Testis (tissue), 3 donors: ENCODE data around the gene AQP9. TPM values are rescaled to one million over a fixed set of nuclear protein-coding genes. Genes with fewer than 3 reads are reported as not detected.

ENCODE experiments used
- DNase-seq: peaks from one replicate; pipeline ENCODE4 v3.0.0-alpha.2; 2019
- H3K27ac ChIP-seq, 2 donors: fragments of 200-600 bp; sonication (generic); one replicate each; pipeline ENCODE4 v1.5.1; 2019
- H3K27me3 ChIP-seq: fragments of 200-600 bp; sonication (generic); one replicate; pipeline ENCODE4 v1.5.1; 2019
- H3K36me3 ChIP-seq: fragments of 200-600 bp; sonication (generic); one replicate; pipeline ENCODE4 v1.5.1; 2017; ENCODE audit warnings: low read depth; ENCODE audit errors: missing control alignments
- H3K4me1 ChIP-seq: fragments of 200-600 bp; sonication (generic); one replicate; pipeline ENCODE4 v1.5.1; 2019
- H3K4me3 ChIP-seq, 2 donors: fragments of 200-600 bp; sonication (generic); one replicate each; pipeline ENCODE4 v1.5.1; 2017 to 2019
- H3K9me3 ChIP-seq: fragments of 200-600 bp; sonication (generic); one replicate; pipeline ENCODE4 v1.5.1; 2017
- CTCF ChIP-seq, 3 experiments: fragments of 450-650 bp in 2 of 3; fragments of 200-600 bp in 1 of 3; sonication (generic) in 1 of 3; IDR thresholded peaks; one replicate each; pipeline ENCODE4 v1.5.1; 2016 to 2019; ENCODE audit warnings: antibody characterized with exemption in 3 of 3, mild to moderate bottlenecking in 2 of 3, moderate library complexity in 1 of 3
- POLR2A ChIP-seq: fragments of 450-650 bp; IDR thresholded peaks from one replicate; pipeline ENCODE4 v1.6.1; 2017; ENCODE audit warnings: antibody characterized with exemption, mild to moderate bottlenecking, moderate library complexity
- WGBS, 2 donors: methylation state at CpG; one replicate each; pipeline ENCODE4 v1.1.5; 2018; 5-methylcytosine and 5-hydroxymethylcytosine counted together
- intact Hi-C: fragments of 100-400 bp; cut with DNase I; formaldehyde crosslinking; loops from one replicate; pipeline ENCODE4 v1.15.1; 2023; ENCODE audit warnings: low total_unique reads
- polyA plus RNA-seq: library from polyadenylated mRNA; stranded (reverse); fragments of 350-450 nt; fragmentation: Illumina TruSeq; extraction: RNeasy Lipid Tissue Mini Kit (QIAGEN cat#74804); gene quantifications from one replicate; pipeline ENCODE4 v1.2.3, GENCODE V29; 2014; ENCODE audit warnings: low read depth, low replicate concordance; ENCODE audit not compliant: insufficient read depth
- total RNA-seq, 2 donors: library from RNA; depleted of rRNA; stranded (reverse); fragments of >200 nt; gene quantifications; one replicate each; pipeline ENCODE4 v1.2.3, GENCODE V29; 2016

The AQP9 gene
- total and polyA plus RNA-seq, 3 donors from 2014 or later, result 0.16 to 3.1 TPM; not detected in 1

GRCh38 chr15:58161436-58161930 lies 23.3 kb downstream of the AQP9 start:
- H3K9me3 ChIP-seq, result no peaks in the 10 kb centered on the region
- H3K36me3 ChIP-seq, result no peaks in the 10 kb centered on the region
- H3K4me3 ChIP-seq, result no peak overlapping the region
- H3K27me3 ChIP-seq, result no peaks in the 10 kb centered on the region
- DNase-seq, result no peak
- TF ChIP-seq CTCF (IDR thresholded peaks at IDR 0.05) (no peak), POLR2A (no peak)
- no peak overlapping the region for H3K27ac ChIP-seq
- intact Hi-C loops, result no loop called here
- H3K4me1 ChIP-seq, result no peaks in the 10 kb centered on the region
- WGBS, 2 donors, result 88 to 97% methylated on average over 1 of the region's 1 CpG

- Histone ChIP-seq H3K4me3 (no peak overlapping the region), H3K27ac (no peak overlapping the region), H3K4me1 (no peaks in the 10 kb centered on the region), H3K36me3 (no peaks in the 10 kb centered on the region), H3K9me3 (no peaks in the 10 kb centered on the region), H3K27me3 (no peaks in the 10 kb centered on the region)
- no peak for DNase-seq
- intact Hi-C loops, result no loop called here
- 89 to 91% methylated on average over 4 of the region's 4 CpGs for WGBS, 2 donors
- no peak for TF ChIP-seq CTCF (IDR thresholded peaks at IDR 0.05)
- no peak for TF ChIP-seq POLR2A
Measured at GRCh38 chr15:58163985-58164384, 25.8 kb downstream of the AQP9 start.

GRCh38 chr15:58164926-58165325 lies 26.7 kb downstream of the AQP9 start:
- TF ChIP-seq CTCF (IDR thresholded peaks at IDR 0.05) (no peak), POLR2A (no peak)
- H3K27ac ChIP-seq, result no peak overlapping the region
- no peaks in the 10 kb centered on the region for H3K9me3 ChIP-seq
- no peak overlapping the region for H3K4me3 ChIP-seq
- 88 to 92% methylated on average over 1 of the region's 1 CpG for WGBS, 2 donors
- H3K27me3 ChIP-seq, result no peaks in the 10 kb centered on the region
- intact Hi-C loops, result no loop called here
- H3K4me1 ChIP-seq, result no peaks in the 10 kb centered on the region
- no peaks in the 10 kb centered on the region for H3K36me3 ChIP-seq
- no peak for DNase-seq

- H3K36me3 ChIP-seq, result no peaks in the 10 kb centered on the region
- TF ChIP-seq CTCF (IDR thresholded peaks at IDR 0.05), result no peak
- no peak for TF ChIP-seq POLR2A
- H3K4me3 ChIP-seq, result no peak overlapping the region
- DNase-seq, result peak; percentile 93
- no peak overlapping the region for H3K27ac ChIP-seq
- no peaks in the 10 kb centered on the region for H3K27me3 ChIP-seq
- no peaks in the 10 kb centered on the region for H3K4me1 ChIP-seq
- no peaks in the 10 kb centered on the region for H3K9me3 ChIP-seq
- intact Hi-C loops, result no loop called here
Measured at GRCh38 chr15:58165661-58166060, 27.5 kb downstream of the AQP9 start.

- intact Hi-C loops, result no loop called here
- H3K4me1 ChIP-seq, result no peaks in the 10 kb centered on the region
- no peak for TF ChIP-seq CTCF (IDR thresholded peaks at IDR 0.05)
- no peak for TF ChIP-seq POLR2A
Measured at GRCh38 chr15:58167095-58167691, 29.0 kb downstream of the AQP9 start.

More at GRCh38 chr15:58167095-58167691, 29.0 kb downstream of the AQP9 start:
- no peaks in the 10 kb centered on the region for H3K27me3 ChIP-seq
- WGBS, 2 donors, result 80 to 87% methylated on average over 3 of the region's 3 CpGs
- no peak for DNase-seq
- H3K9me3 ChIP-seq, result no peaks in the 10 kb centered on the region
- H3K4me3 ChIP-seq, result no peak overlapping the region
- H3K36me3 ChIP-seq, result no peaks in the 10 kb centered on the region
- no peak overlapping the region for H3K27ac ChIP-seq
